ENCODE results near the gene ASPN. TPM values are rescaled to one million over a fixed set of nuclear protein-coding genes. Genes with fewer than 3 reads are reported as not detected.
A peak's percentile ranks its signal among the peaks of the same experiment; 100 is the strongest.

ASPN gene
- total and polyA plus RNA-seq, 2 donors (not counting 3 experiments of a cell fraction or from before 2014, with no cell fraction given) = not detected

GRCh38 chr9:92488681-92489550 is 6.6 kb upstream of the ASPN start:
- Histone ChIP-seq H2AFZ (ENCODE audit: low read depth, low read length) (peak overlapping the region; percentile 3), H3K27ac (ENCODE audit: insufficient read depth, low read depth, low read length) (no peak overlapping the region), H3K27me3 (ENCODE audit: control insufficient read depth in 2 of 2, insufficient read depth in 2 of 2, low read length in 2 of 2) (no peaks in the 10 kb centered on the region), H3K4me3 (replicated peaks in 1 of 3; ENCODE audit: insufficient read depth in 1 of 3, low read depth in 1 of 3, low read length in 3 of 3) (no peak overlapping the region), H3K9me3 (replicated peaks; ENCODE audit: control insufficient read depth, insufficient read depth, low read length) (no peaks in the 10 kb centered on the region), H3K79me2 (ENCODE audit: control insufficient read depth, insufficient read depth, low read length) (no peaks in the 10 kb centered on the region), H3K36me3 (ENCODE audit: control insufficient read depth in 2 of 2, extremely low read depth in 1 of 2, insufficient read depth in 2 of 2, low read length in 2 of 2) (no peaks in the 10 kb centered on the region), H3K4me1 (ENCODE audit: control insufficient read depth, extremely low read depth, insufficient read depth, low read length) (peaks cover 9% of the 10 kb centered on the region), H3K9me1 (replicated peaks; ENCODE audit: control insufficient read depth, extremely low read depth, insufficient read depth, low read length) (no peaks in the 10 kb centered on the region), H4K20me1 (replicated peaks; ENCODE audit: control insufficient read depth, extremely low read depth, insufficient read depth, low read length) (no peaks in the 10 kb centered on the region), H3K4me2 (ENCODE audit: insufficient read depth, low read length) (no peak overlapping the region), H3K9ac (replicated peaks; ENCODE audit: extremely low read depth, insufficient read depth, low read length) (no peak overlapping the region)
- intact Hi-C loops (cut with micrococcal nuclease) = loop anchor here (10.0 kb wide), 1 partner anchor 54 kb away; no protein-coding TSS in a partner anchor
- no TSS peak for BruUV-seq (replicated peaks)
- FAIRE-seq (no peak), DNase-seq (ENCODE audit: low read depth, low spot score) (no peak)
- no peak for TF ChIP-seq MAX (IDR thresholded peaks at IDR 0.05; ENCODE audit: insufficient read depth, insufficient read length)
- no peak for TF ChIP-seq CTCF (IDR thresholded peaks at IDR 0.05; ENCODE audit: extremely low read depth in 1 of 2, insufficient read depth in 1 of 2, low read depth in 1 of 2, low read length in 2 of 2)
- TF ChIP-seq EZH2 (IDR thresholded peaks at IDR 0.05; ENCODE audit: borderline replicate concordance, low read depth, low read length, severe bottlenecking) = no peak
- TF ChIP-seq FOS (IDR thresholded peaks at IDR 0.05; ENCODE audit: borderline replicate concordance, insufficient read depth, low read length) = no peak
- no peak for TF ChIP-seq MYC (IDR thresholded peaks at IDR 0.05; ENCODE audit: low read depth, low read length)
- no peak for TF ChIP-seq POLR2A (IDR thresholded peaks at IDR 0.05; ENCODE audit: low read depth, low read length)
- POLR2A ChIA-PET = no interaction called here
- dilution Hi-C loops (cut with MboI; ENCODE audit: extremely low pct_ligation_motif_present, low sequenced_read_pairs) = no loop called here
- CTCF ChIA-PET = no interaction called here

Data from endothelial cell of umbilical vein (primary cell).